ENCODE results near the gene SYPL1.

Gene SYPL1

GRCh38 chr7:106112118-106112971, at the start of gene SYPL1:
Gene SYPL1, minus strand, starts transcription at chr7:106112312. Its CDS starts 104 bp downstream, at chr7:106112208.
- peak within 1 kb of the TSS; percentile 94 for H3K4me3 ChIP-seq (ENCODE audit: low read depth, low read length)
- TF ChIP-seq, protein P1, sequence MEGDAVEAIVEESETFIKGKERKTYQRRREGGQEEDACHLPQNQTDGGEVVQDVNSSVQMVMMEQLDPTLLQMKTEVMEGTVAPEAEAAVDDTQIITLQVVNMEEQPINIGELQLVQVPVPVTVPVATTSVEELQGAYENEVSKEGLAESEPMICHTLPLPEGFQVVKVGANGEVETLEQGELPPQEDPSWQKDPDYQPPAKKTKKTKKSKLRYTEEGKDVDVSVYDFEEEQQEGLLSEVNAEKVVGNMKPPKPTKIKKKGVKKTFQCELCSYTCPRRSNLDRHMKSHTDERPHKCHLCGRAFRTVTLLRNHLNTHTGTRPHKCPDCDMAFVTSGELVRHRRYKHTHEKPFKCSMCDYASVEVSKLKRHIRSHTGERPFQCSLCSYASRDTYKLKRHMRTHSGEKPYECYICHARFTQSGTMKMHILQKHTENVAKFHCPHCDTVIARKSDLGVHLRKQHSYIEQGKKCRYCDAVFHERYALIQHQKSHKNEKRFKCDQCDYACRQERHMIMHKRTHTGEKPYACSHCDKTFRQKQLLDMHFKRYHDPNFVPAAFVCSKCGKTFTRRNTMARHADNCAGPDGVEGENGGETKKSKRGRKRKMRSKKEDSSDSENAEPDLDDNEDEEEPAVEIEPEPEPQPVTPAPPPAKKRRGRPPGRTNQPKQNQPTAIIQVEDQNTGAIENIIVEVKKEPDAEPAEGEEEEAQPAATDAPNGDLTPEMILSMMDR (IDR thresholded peaks at IDR 0.05; ENCODE audit: borderline replicate concordance, insufficient read depth, low read depth, low read length) = peak; percentile 8; the same call in 1 of the 2 replicates

- TF ChIP-seq, protein P1 (IDR thresholded peaks at IDR 0.05; ENCODE audit: borderline replicate concordance, insufficient read depth, low read depth, low read length) = no peak
- H3K4me3 ChIP-seq (ENCODE audit: low read depth, low read length) = no peak overlapping the region
These were observed 42.9 kb upstream of the SYPL1 start for GRCh38 chr7:106155027-106155426.

GRCh38 chr7:106153891-106154449, 41.9 kb upstream of the SYPL1 start:
- H3K4me3 ChIP-seq (ENCODE audit: low read depth, low read length) = no peak overlapping the region
- TF ChIP-seq, protein P1 (IDR thresholded peaks at IDR 0.05; ENCODE audit: borderline replicate concordance, insufficient read depth, low read depth, low read length) = peak; percentile 92

DNA sequence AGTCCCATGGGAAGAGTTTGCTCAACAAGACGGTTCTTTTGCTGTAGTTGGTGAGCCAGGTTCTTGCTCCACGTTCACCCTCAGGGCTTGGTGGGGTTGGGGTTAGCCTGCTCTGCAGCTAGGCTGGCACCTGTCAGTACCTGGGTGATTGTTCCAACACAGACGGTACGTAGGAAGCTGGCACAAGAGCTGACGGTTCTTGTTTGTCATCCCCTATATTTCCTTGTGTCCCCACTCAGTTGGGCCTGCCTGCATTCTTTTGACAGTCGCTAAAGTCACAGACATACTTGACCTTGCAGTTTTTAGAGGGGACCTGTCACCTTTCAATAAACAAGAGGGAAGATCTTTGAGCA, 40.2 kb upstream of the SYPL1 start:
- TF ChIP-seq, protein P1 (IDR thresholded peaks at IDR 0.05; ENCODE audit: borderline replicate concordance, insufficient read depth, low read depth, low read length) = no peak
- no peak overlapping the region for H3K4me3 ChIP-seq (ENCODE audit: low read depth, low read length)

GRCh38 chr7:106151459-106152312, 39.6 kb upstream of the SYPL1 start:
- TF ChIP-seq, protein P1 (IDR thresholded peaks at IDR 0.05; ENCODE audit: borderline replicate concordance, insufficient read depth, low read depth, low read length) = no peak
- no peak overlapping the region for H3K4me3 ChIP-seq (ENCODE audit: low read depth, low read length)

DNA sequence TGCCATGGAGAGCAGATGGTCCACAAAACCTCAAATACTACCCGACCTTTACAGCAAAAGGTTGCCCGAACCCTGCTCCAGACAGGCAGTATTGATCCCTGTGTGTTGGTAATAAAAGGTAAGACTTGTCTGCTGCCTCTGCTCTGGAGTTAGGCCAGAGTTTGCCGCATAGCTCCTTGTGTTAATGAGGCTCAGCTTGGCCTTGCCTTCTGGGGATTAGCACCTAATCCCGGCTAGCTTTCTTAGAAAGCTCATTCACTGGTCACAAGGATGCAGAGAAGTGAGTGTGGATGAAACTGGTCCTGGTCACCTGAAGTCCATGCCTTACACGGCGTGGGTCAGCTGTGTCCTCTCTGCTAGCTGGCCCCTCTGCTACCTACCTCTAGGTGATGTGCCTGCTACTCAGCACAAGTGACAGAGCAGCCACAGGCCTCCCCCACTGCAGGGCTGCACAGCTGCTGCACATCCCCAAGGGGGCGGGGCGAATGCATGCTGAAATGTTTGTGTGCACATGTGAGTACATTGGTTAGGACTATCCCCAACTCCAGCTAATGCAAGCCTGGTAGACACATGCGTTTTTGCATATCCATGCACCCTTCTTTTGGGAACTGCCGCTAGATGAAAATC, 31.7 kb upstream of the SYPL1 start:
- TF ChIP-seq, protein P1 (IDR thresholded peaks at IDR 0.05; ENCODE audit: borderline replicate concordance, insufficient read depth, low read depth, low read length) = no peak
- H3K4me3 ChIP-seq (ENCODE audit: low read depth, low read length) = no peak overlapping the region

Data from GM12875 (cell line).